ENCODE data around the gene SLC14A1. TPM values are rescaled to one million over a fixed set of nuclear protein-coding genes. Genes with fewer than 3 reads are reported as not detected.

SLC14A1 gene
- total and polyA plus RNA-seq, 2 donors from 2014 or later: 8.5 to 15.3 TPM

DNA sequence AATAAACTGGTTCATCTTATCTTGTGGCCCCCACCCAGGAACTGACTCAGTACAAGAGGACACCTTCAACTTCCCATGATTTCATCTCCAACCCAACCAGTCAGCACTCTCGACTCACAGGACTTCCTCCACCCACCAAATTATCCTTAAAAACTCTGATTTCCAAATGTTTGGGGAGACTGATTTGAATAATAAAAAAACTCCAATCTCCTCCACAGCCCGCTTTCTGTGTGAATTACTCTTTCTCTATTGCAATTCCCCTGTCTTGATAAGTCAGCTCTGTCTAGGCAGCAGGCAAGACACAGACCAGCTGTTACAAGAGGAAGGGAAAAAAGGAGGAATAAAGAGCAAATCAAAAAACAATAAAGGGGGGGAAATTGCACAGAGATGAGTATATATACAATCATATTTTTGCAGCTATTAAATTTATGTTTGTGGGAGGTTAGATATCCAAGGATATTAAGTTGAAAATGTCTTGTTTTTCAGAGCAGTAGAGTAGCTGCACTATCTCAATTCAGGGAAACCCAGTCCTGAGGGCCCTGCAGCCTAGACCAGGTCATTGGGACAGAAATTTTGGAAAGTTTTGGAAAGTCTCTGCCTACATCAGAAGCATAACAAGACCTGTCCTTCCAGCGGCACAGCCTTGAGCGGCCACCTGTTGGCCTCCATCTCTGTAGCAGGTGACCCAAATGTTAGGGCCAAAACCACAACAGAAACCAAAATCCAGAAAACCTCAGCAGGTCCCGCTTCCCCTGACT is 68.7 kb downstream of the SLC14A1 start:
- TF ChIP-seq, protein P1, sequence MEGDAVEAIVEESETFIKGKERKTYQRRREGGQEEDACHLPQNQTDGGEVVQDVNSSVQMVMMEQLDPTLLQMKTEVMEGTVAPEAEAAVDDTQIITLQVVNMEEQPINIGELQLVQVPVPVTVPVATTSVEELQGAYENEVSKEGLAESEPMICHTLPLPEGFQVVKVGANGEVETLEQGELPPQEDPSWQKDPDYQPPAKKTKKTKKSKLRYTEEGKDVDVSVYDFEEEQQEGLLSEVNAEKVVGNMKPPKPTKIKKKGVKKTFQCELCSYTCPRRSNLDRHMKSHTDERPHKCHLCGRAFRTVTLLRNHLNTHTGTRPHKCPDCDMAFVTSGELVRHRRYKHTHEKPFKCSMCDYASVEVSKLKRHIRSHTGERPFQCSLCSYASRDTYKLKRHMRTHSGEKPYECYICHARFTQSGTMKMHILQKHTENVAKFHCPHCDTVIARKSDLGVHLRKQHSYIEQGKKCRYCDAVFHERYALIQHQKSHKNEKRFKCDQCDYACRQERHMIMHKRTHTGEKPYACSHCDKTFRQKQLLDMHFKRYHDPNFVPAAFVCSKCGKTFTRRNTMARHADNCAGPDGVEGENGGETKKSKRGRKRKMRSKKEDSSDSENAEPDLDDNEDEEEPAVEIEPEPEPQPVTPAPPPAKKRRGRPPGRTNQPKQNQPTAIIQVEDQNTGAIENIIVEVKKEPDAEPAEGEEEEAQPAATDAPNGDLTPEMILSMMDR (IDR thresholded peaks at IDR 0.05; ENCODE audit: borderline replicate concordance, extremely low read depth, insufficient read depth): no peak
- FAIRE-seq (no peak), DNase-seq (no peak)
- Histone ChIP-seq H3K9ac (ENCODE audit: low read length in 3 of 3) (no peak overlapping the region), H3K27me3 (ENCODE audit: control insufficient read depth, insufficient read depth, low read length) (no peaks in the 10 kb centered on the region), H3K9me3 (ENCODE audit: control insufficient read depth in 2 of 3, insufficient read depth in 1 of 3, low read length in 3 of 3) (peaks cover 0 to 4% (median 0%) of the 10 kb centered on the region in 3 donors), H3K4me3 (ENCODE audit: low read length in 3 of 3) (no peak overlapping the region), H3K27ac (ENCODE audit: low read depth in 2 of 2, low read length in 2 of 2) (no peak overlapping the region), H3K36me3 (ENCODE audit: control insufficient read depth in 2 of 3, insufficient read depth in 3 of 3, low read length in 3 of 3) (no peaks in the 10 kb centered on the region), H3K4me1 (ENCODE audit: control insufficient read depth in 2 of 3, insufficient read depth in 2 of 3, low read depth in 1 of 3, low read length in 3 of 3) (no peaks in the 10 kb centered on the region)
- intact Hi-C loops (cut with DNase I): no loop called here

DNA sequence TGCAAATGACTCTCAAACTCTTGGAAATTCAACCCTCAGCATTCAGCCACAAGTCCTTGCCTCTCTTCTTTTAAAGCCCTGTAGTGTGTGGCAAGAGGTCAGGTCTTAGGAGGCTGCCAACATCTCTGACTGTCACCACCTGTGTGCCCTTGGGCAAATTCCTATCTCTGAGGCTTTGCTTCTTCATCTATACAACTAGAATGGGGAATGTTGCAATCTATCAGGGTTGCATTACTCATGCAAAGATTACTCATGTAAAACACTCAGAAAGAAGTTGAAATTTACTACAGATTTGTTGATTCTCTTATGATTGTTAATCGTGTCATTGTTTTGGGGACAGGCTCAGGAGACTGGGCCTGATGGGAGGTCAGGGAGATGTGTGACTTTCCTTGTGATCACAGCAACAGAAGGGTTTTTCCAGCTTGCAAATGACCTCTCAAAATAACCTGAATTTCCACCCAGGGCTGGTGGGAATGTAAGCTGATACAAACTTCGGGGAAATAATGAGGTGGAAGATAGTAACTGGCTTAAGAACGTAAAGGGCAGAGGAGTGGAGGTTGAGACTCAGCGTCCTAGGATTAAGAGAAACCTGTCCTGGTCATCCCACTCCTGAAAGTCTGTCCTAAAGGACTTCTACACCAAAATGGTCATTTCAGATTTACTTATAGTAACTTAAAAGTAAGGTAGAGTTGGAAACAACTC is 69.4 kb downstream of the SLC14A1 start:
- H3K9ac ChIP-seq (ENCODE audit: low read length in 3 of 3): no peak overlapping the region
- no peak for FAIRE-seq

DNA sequence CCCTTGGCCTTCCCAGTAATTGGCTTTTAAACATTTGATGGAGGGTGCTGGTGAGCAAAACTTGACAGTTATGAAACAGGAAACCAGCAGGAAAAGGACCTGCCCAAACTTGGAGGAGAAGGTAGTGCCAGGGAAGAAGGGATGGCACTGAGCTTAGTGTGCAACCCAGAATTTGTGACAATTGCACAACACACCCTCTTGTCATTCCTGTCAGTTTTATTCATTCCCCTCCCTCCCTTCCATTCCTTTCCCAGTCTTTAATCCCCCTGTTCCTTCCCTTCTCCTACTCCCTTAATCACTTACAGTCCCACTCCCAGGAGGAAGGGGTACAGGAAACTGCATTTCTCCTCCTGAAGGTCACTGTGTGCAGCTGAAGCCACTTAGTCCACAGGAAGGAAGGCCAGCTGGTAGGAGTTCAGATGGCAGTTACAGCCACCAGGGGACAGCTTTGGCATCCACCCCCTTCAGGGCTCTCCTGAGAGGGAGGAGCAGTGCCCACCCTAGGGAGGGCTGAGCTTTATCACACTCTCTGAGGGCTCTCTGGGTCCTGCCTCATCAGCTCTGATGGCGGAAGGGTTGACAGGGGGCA is 77.5 kb downstream of the SLC14A1 start:
- H3K27ac ChIP-seq (ENCODE audit: low read depth in 2 of 2, low read length in 2 of 2): no peak overlapping the region
- H3K27me3 ChIP-seq (ENCODE audit: control insufficient read depth, insufficient read depth, low read length): no peaks in the 10 kb centered on the region
- DNase-seq (no peak), FAIRE-seq (no peak)
- no peak overlapping the region for H3K4me3 ChIP-seq (ENCODE audit: low read length in 3 of 3)
- no peaks in the 10 kb centered on the region for H3K4me1 ChIP-seq (ENCODE audit: control insufficient read depth in 2 of 3, insufficient read depth in 2 of 3, low read depth in 1 of 3, low read length in 3 of 3)
- intact Hi-C loops (cut with DNase I): no loop called here
- no peaks in the 10 kb centered on the region for H3K36me3 ChIP-seq (ENCODE audit: control insufficient read depth in 2 of 3, insufficient read depth in 3 of 3, low read length in 3 of 3)
- TF ChIP-seq, protein P1 (IDR thresholded peaks at IDR 0.05; ENCODE audit: borderline replicate concordance, extremely low read depth, insufficient read depth): no peak
- no peak overlapping the region for H3K9ac ChIP-seq (ENCODE audit: low read length in 3 of 3)
- peaks cover 0 to 6% (median 2%) of the 10 kb centered on the region in 3 donors for H3K9me3 ChIP-seq (ENCODE audit: control insufficient read depth in 2 of 3, insufficient read depth in 1 of 3, low read length in 3 of 3)

More for the DNA sequence above, 69.4 kb downstream of the SLC14A1 start:
- Histone ChIP-seq H3K27ac (ENCODE audit: low read depth in 2 of 2, low read length in 2 of 2) (no peak overlapping the region), H3K4me3 (ENCODE audit: low read length in 3 of 3) (no peak overlapping the region), H3K9me3 (ENCODE audit: control insufficient read depth in 2 of 3, insufficient read depth in 1 of 3, low read length in 3 of 3) (peaks cover 0 to 4% (median 0%) of the 10 kb centered on the region in 3 donors), H3K4me1 (ENCODE audit: control insufficient read depth in 2 of 3, insufficient read depth in 2 of 3, low read depth in 1 of 3, low read length in 3 of 3) (no peaks in the 10 kb centered on the region), H3K36me3 (ENCODE audit: control insufficient read depth in 2 of 3, insufficient read depth in 3 of 3, low read length in 3 of 3) (no peaks in the 10 kb centered on the region), H3K27me3 (ENCODE audit: control insufficient read depth, insufficient read depth, low read length) (no peaks in the 10 kb centered on the region)
- intact Hi-C loops (cut with DNase I): no loop called here
- no peak for DNase-seq
- TF ChIP-seq, protein P1 (IDR thresholded peaks at IDR 0.05; ENCODE audit: borderline replicate concordance, extremely low read depth, insufficient read depth): no peak

Other genes starting within 250 kb of the SLC14A1 start
- 5.1 TPM for gene SLC14A2, start 108.7 kb upstream of the SLC14A1 start, total RNA-seq
- gene SLC14A2, start 108.7 kb upstream of the SLC14A1 start, polyA plus RNA-seq (ENCODE audit: insufficient read depth, low read depth, low replicate concordance): 0.34 TPM
- 1.2 TPM for gene SIGLEC15, start 101.5 kb downstream of the SLC14A1 start, total RNA-seq
- gene SIGLEC15, start 101.5 kb downstream of the SLC14A1 start, polyA plus RNA-seq (ENCODE audit: insufficient read depth, low read depth, low replicate concordance): not detected
- gene EPG5, start 243.1 kb downstream of the SLC14A1 start, total RNA-seq: 32.5 TPM
- gene EPG5, start 243.1 kb downstream of the SLC14A1 start, polyA plus RNA-seq (ENCODE audit: insufficient read depth, low read depth, low replicate concordance): 4.8 TPM